ENCODE results near the gene ASB14.

GRCh38 chr3:57331078-57331610 lies 38.7 kb upstream of the ASB14 start:
- TF ChIP-seq CTCF (conservative IDR thresholded peaks at IDR 0.05) (no peak), EZH2 (IDR thresholded peaks at IDR 0.05; ENCODE audit: low read depth) (no peak)
